HEK293 (cell line): ENCODE data around the gene MAP1S.

ENCODE experiments used
- CTCF ChIA-PET: fragments of 350-600 bp; formaldehyde crosslinking; extraction: SDS; loops from one replicate; lab custom pipeline; 2021; ENCODE audit warnings: antibody characterized with exemption; lab: Yijun Ruan, JAX
- POLR2A ChIA-PET: fragments of 300-600 bp; formaldehyde crosslinking; extraction: SDS; loops from one replicate; lab custom pipeline; 2020; ENCODE audit warnings: antibody characterized with exemption, inconsistent platforms; lab: Yijun Ruan, JAX
- H3K27ac ChIP-seq: fragments of 200-500 bp; sonication (Bioruptor generic); 2 replicates; pipeline ENCODE4 v1.5.1; 2014; ENCODE audit warnings: low read depth, low read length, control low read depth, inconsistent platforms; ENCODE audit errors: extremely low read depth
- H3K36me3 ChIP-seq, 2 experiments: fragments of 200-500 bp in 1 of 2; sonication (Bioruptor generic) in 1 of 2; 1 replicate in 1 of 2; 2 replicates in 1 of 2; pipeline ENCODE4 v1.5.1; 2014 to 2017; ENCODE audit warnings: inconsistent platforms in 2 of 2, low read length in 2 of 2; ENCODE audit not compliant: control insufficient read depth in 2 of 2, insufficient read depth in 1 of 2
- H3K4me1 ChIP-seq: fragments of 200-500 bp; sonication (Bioruptor generic); 2 replicates; pipeline ENCODE4 v1.5.1; 2014; ENCODE audit warnings: mild to moderate bottlenecking, low read length, inconsistent platforms; ENCODE audit not compliant: control insufficient read depth, insufficient read depth
- H3K4me3 ChIP-seq: 2 replicates; pipeline ENCODE4 v1.5.1; 2011; ENCODE audit warnings: low read depth, mild to moderate bottlenecking, control low read depth, low read length, moderate library complexity
- H3K9me3 ChIP-seq: fragments of 200-500 bp; sonication (Bioruptor generic); 2 replicates; pipeline ENCODE4 v1.5.1; 2014; ENCODE audit warnings: low read depth, low read length, inconsistent platforms; ENCODE audit not compliant: control insufficient read depth, insufficient read depth
- BCL11B ChIP-seq: fragments of 450-650 bp; formaldehyde crosslinking; IDR thresholded peaks from 2 replicates; pipeline ENCODE4 v1.5.1; 2016; ENCODE audit warnings: low read depth, missing biosample characterization, missing genetic modification characterization
- GLI2 ChIP-seq: fragments of 450-650 bp; formaldehyde crosslinking; IDR thresholded peaks from 2 replicates; pipeline ENCODE4; 2017; ENCODE audit warnings: missing biosample characterization, missing genetic modification characterization, low read depth, borderline replicate concordance
- IKZF3 ChIP-seq: fragments of 450-650 bp; IDR thresholded peaks from 2 replicates; pipeline ENCODE4 v1.5.0; 2018; ENCODE audit warnings: missing biosample characterization, mild to moderate bottlenecking, missing genetic modification characterization, moderate library complexity
- OVOL3 ChIP-seq: fragments of 450-650 bp; formaldehyde crosslinking; IDR thresholded peaks from 2 replicates; pipeline ENCODE4 v1.5.1; 2016; ENCODE audit warnings: missing biosample characterization, missing genetic modification characterization
- REST ChIP-seq: fragments of 450-650 bp; formaldehyde crosslinking; IDR thresholded peaks from 2 replicates; pipeline ENCODE4 v1.5.1; 2016; ENCODE audit warnings: missing biosample characterization, missing genetic modification characterization
- ZBTB17 ChIP-seq: fragments of 450-650 bp; formaldehyde crosslinking; IDR thresholded peaks from 2 replicates; pipeline ENCODE4 v1.5.1; 2016; ENCODE audit warnings: missing biosample characterization, missing genetic modification characterization
- ZBTB7A ChIP-seq: fragments of 450-650 bp; formaldehyde crosslinking; IDR thresholded peaks from 2 replicates; pipeline ENCODE4 v1.5.1; 2016; ENCODE audit warnings: low read depth, missing biosample characterization, missing genetic modification characterization
- ZFP37 ChIP-seq: fragments of 450-650 bp; formaldehyde crosslinking; IDR thresholded peaks from 2 replicates; pipeline ENCODE4 v1.5.1; 2016; ENCODE audit warnings: missing biosample characterization, missing genetic modification characterization
- ZNF114 ChIP-seq: fragments of 450-650 bp; formaldehyde crosslinking; IDR thresholded peaks from 2 replicates; pipeline ENCODE4 v1.5.0; 2017; ENCODE audit warnings: missing biosample characterization, missing genetic modification characterization
- ZNF280D ChIP-seq: fragments of 450-650 bp; formaldehyde crosslinking; IDR thresholded peaks from 2 replicates; pipeline ENCODE4 v1.5.1; 2016; ENCODE audit warnings: missing biosample characterization, missing genetic modification characterization
- ZNF521 ChIP-seq: fragments of 450-650 bp; formaldehyde crosslinking; IDR thresholded peaks from 2 replicates; pipeline ENCODE4 v1.5.1; 2017; ENCODE audit warnings: missing biosample characterization, mild to moderate bottlenecking, missing genetic modification characterization
- ZNF529 ChIP-seq: fragments of 450-650 bp; formaldehyde crosslinking; IDR thresholded peaks from 2 replicates; pipeline ENCODE4 v1.5.1; 2017; ENCODE audit warnings: missing genetic modification characterization, missing biosample characterization; ENCODE audit not compliant: insufficient replicate concordance
- ZNF580 ChIP-seq: fragments of 450-650 bp; formaldehyde crosslinking; IDR thresholded peaks from 2 replicates; pipeline ENCODE4 v1.5.1; 2016; ENCODE audit warnings: missing biosample characterization, missing genetic modification characterization
- ZNF670 ChIP-seq: fragments of 450-650 bp; formaldehyde crosslinking; IDR thresholded peaks from 2 replicates; pipeline ENCODE4 v1.5.1; 2016; ENCODE audit warnings: missing biosample characterization, missing genetic modification characterization, low read depth
- ZNF777 ChIP-seq: fragments of 450-650 bp; formaldehyde crosslinking; IDR thresholded peaks from 2 replicates; pipeline ENCODE4 v1.5.1; 2017; ENCODE audit warnings: missing biosample characterization, missing genetic modification characterization, borderline replicate concordance
- ZNF792 ChIP-seq: fragments of 450-650 bp; formaldehyde crosslinking; IDR thresholded peaks from 2 replicates; pipeline ENCODE4 v1.5.1; 2016; ENCODE audit warnings: missing biosample characterization, missing genetic modification characterization
- TF ChIP-seq, protein P1 (sequence below): fragments of 450-650 bp; formaldehyde crosslinking; optimal IDR thresholded peaks from 2 replicates; pipeline ENCODE3; 2016; ENCODE audit warnings: missing biosample characterization, mild to moderate bottlenecking, missing genetic modification characterization
- TF ChIP-seq, protein P2 (sequence below): fragments of 450-650 bp; formaldehyde crosslinking; IDR thresholded peaks from 2 replicates; pipeline ENCODE4 v1.5.1; 2016; ENCODE audit warnings: missing biosample characterization, missing genetic modification characterization
- TF ChIP-seq, protein P3 (sequence below): fragments of 450-650 bp; formaldehyde crosslinking; IDR thresholded peaks from 2 replicates; pipeline ENCODE4 v1.5.1; 2016; ENCODE audit warnings: missing biosample characterization, missing genetic modification characterization, low read depth
- TF ChIP-seq, protein P4 (sequence below): fragments of 450-650 bp; formaldehyde crosslinking; IDR thresholded peaks from 2 replicates; pipeline ENCODE4 v1.5.1; 2016; ENCODE audit warnings: missing biosample characterization, missing genetic modification characterization

The MAP1S gene

GRCh38 chr19:17681505-17682125 is 37.7 kb upstream of the MAP1S start:
- Histone ChIP-seq H3K9me3 (no peaks in the 10 kb centered on the region), H3K4me1 (no peaks in the 10 kb centered on the region), H3K27ac (no peak overlapping the region), H3K36me3 (no peaks in the 10 kb centered on the region), H3K4me3 (no peak overlapping the region)
- ChIA-PET CTCF (interaction anchor here (0.7 to 0.9 kb wide), 2 partner anchors 8 to 185 kb away, joined by 3 read pairs; no protein-coding TSS in a partner anchor), POLR2A (interaction anchor here (0.5 kb wide), 1 partner anchor 45 kb away, joined by 3 read pairs; no protein-coding TSS in a partner anchor)
- TF ChIP-seq GLI2 (tag by site-specific recombination) (no peak), ZNF529 (tag by site-specific recombination) (no peak), ZNF777 (tag by site-specific recombination) (no peak), ZNF521 (no peak), OVOL3 (tag by site-specific recombination) (no peak), REST (tag by site-specific recombination) (peak; percentile 99), ZNF114 (tag by site-specific recombination) (no peak), ZBTB17 (tag by site-specific recombination) (0 out of 2 replicates have a peak, but pooled peaks have one; percentile 13), ZBTB7A (tag by site-specific recombination) (0 out of 2 replicates have a peak, but pooled peaks have one; percentile 32), ZNF670 (tag by site-specific recombination) (no peak), ZNF792 (no peak), ZNF280D (tag by site-specific recombination) (0 out of 2 replicates have a peak, but pooled peaks have one; percentile 87), BCL11B (no peak), ZNF580 (0 out of 2 replicates have a peak, but pooled peaks have one; percentile 23), ZFP37 (tag by site-specific recombination) (no peak), IKZF3 (0 out of 2 replicates have a peak, but pooled peaks have one; percentile 54)
- TF ChIP-seq, protein P1, sequence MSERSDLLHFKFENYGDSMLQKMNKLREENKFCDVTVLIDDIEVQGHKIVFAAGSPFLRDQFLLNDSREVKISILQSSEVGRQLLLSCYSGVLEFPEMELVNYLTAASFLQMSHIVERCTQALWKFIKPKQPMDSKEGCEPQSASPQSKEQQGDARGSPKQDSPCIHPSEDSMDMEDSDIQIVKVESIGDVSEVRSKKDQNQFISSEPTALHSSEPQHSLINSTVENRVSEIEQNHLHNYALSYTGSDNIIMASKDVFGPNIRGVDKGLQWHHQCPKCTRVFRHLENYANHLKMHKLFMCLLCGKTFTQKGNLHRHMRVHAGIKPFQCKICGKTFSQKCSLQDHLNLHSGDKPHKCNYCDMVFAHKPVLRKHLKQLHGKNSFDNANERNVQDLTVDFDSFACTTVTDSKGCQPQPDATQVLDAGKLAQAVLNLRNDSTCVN (tag by site-specific recombination) = peak; percentile 29
- TF ChIP-seq, protein P2, sequence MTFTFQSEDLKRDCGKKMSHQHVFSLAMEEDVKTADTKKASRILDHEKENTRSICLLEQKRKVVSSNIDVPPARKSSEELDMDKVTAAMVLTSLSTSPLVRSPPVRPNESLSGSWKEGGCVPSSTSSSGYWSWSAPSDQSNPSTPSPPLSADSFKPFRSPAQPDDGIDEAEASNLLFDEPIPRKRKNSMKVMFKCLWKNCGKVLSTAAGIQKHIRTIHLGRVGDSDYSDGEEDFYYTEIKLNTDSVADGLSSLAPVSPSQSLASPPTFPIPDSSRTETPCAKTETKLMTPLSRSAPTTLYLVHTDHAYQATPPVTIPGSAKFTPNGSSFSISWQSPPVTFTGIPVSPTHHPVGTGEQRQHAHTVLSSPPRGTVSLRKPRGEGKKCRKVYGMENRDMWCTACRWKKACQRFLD (tag by site-specific recombination) = no peak
- TF ChIP-seq, protein P3, sequence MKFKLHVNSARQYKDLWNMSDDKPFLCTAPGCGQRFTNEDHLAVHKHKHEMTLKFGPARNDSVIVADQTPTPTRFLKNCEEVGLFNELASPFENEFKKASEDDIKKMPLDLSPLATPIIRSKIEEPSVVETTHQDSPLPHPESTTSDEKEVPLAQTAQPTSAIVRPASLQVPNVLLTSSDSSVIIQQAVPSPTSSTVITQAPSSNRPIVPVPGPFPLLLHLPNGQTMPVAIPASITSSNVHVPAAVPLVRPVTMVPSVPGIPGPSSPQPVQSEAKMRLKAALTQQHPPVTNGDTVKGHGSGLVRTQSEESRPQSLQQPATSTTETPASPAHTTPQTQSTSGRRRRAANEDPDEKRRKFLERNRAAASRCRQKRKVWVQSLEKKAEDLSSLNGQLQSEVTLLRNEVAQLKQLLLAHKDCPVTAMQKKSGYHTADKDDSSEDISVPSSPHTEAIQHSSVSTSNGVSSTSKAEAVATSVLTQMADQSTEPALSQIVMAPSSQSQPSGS (tag by site-specific recombination) = peak; percentile 97
- TF ChIP-seq, protein P4, sequence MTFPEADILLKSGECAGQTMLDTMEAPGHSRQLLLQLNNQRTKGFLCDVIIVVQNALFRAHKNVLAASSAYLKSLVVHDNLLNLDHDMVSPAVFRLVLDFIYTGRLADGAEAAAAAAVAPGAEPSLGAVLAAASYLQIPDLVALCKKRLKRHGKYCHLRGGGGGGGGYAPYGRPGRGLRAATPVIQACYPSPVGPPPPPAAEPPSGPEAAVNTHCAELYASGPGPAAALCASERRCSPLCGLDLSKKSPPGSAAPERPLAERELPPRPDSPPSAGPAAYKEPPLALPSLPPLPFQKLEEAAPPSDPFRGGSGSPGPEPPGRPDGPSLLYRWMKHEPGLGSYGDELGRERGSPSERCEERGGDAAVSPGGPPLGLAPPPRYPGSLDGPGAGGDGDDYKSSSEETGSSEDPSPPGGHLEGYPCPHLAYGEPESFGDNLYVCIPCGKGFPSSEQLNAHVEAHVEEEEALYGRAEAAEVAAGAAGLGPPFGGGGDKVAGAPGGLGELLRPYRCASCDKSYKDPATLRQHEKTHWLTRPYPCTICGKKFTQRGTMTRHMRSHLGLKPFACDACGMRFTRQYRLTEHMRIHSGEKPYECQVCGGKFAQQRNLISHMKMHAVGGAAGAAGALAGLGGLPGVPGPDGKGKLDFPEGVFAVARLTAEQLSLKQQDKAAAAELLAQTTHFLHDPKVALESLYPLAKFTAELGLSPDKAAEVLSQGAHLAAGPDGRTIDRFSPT = peak; percentile 29; the same call in 1 of the 2 replicates
